GM12801 (cell line): Measurements from ENCODE around the gene EYS.

Experiments used
- TF ChIP-seq, protein P1 (sequence below): IDR thresholded peaks from one replicate; pipeline ENCODE4 v1.5.1; 2011; ENCODE audit warnings: control low read depth; ENCODE audit not compliant: insufficient read length; ENCODE audit errors: extremely low read depth

The EYS gene

DNA sequence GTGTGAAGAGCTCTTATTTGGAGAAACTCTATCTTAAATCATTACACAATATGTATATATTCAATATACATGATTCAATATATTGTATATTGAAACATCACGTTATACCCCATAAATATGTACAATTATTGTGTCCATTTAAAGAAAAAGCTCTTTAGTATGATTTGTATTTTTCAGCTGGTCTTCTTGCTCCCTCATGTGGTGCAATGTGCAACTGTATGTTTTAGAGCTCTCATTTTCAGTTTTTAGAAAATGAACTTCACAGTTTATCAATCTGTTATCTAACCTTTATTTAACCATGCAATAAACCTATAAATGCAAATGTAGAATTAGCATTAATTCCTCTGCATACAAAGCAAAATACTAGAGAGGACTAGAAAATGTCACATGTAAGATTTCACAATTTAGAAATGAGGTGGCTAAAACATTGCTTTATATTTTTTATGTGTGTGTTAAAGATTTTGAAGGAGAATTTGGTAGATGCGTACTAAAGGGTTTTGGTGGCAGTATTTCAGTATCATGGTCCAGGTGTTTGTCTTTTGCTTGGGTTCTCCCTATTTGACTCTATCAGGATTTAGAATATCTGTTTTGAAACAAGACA lies 1904.3 kb downstream of the EYS start:
- TF ChIP-seq, protein P1, sequence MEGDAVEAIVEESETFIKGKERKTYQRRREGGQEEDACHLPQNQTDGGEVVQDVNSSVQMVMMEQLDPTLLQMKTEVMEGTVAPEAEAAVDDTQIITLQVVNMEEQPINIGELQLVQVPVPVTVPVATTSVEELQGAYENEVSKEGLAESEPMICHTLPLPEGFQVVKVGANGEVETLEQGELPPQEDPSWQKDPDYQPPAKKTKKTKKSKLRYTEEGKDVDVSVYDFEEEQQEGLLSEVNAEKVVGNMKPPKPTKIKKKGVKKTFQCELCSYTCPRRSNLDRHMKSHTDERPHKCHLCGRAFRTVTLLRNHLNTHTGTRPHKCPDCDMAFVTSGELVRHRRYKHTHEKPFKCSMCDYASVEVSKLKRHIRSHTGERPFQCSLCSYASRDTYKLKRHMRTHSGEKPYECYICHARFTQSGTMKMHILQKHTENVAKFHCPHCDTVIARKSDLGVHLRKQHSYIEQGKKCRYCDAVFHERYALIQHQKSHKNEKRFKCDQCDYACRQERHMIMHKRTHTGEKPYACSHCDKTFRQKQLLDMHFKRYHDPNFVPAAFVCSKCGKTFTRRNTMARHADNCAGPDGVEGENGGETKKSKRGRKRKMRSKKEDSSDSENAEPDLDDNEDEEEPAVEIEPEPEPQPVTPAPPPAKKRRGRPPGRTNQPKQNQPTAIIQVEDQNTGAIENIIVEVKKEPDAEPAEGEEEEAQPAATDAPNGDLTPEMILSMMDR, result no peak

DNA sequence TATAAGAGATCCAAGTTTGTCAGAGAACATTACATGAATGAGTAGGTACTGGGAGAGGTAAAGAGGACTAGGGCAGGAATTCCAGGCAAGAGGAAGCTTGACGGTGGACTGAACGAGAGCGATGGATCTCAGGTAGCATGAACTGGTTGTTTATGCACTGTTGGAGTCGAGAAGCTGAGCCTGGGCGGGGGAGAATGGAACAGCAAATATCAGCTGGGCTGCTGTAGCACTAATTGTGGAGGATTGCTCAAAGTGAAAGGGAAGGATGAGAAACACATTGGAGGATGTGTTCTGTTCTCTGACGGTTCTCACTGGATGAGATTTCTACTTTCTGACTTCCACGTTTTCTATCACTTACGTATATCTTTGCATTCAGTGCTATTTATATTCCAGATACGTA lies 1907.2 kb downstream of the EYS start:
- TF ChIP-seq, protein P1, result no peak

DNA sequence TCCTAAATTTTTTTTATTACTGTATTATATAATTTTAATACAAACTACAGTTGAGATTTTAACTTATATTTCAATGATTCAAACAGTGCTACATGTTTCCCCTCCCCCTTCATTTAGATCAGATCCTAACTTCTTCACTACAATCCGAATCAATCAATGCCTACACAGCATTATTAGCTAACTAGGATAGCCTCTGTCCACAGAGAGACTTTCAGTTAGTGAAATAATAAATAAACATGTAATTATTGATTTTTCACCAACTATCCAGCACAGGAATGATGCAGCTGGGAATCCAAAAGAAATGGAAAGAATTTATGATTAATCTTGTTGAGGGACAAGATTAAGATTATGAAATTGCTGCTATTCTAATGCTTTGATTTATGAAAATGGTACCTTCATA lies 1907.7 kb downstream of the EYS start:
- TF ChIP-seq, protein P1, result no peak

DNA sequence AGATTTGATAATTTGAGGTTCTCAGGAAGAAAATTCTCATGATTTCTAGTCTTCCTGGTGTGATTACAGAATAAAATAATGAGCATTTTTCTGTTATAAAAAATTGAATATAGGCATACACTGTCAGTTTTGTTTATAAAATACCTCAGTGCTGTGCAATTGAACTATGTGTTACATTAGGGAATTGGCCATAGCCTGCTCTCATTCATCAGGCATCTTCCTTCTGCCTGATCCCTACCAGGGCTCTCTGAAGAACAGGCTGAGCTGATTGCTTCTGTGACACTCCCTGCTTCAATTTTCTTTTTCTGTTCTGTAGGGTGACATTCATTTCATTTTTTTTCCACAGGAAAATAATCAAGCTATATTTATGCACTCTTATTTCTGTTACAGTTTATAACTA lies 1908.6 kb downstream of the EYS start:
- TF ChIP-seq, protein P1, result no peak

DNA sequence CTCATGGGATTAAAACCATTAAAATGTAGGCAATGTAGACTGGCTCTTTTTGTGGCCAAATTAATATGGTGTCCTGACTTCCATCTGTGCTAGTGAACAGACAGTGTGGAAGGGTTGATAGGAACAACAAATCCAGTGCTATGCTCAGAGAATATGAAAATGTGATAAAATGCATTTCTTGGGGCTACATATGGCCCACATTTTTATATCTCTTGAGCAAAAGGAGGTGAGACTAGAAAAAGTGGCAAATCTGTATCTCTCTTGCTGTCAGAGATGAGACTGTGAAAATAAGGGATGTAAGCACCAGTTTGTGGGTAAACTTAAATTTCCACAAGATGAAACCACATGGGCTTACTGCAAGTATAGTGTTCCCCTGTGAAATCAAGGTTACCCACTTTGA lies 1909.3 kb downstream of the EYS start:
- TF ChIP-seq, protein P1, result no peak

DNA sequence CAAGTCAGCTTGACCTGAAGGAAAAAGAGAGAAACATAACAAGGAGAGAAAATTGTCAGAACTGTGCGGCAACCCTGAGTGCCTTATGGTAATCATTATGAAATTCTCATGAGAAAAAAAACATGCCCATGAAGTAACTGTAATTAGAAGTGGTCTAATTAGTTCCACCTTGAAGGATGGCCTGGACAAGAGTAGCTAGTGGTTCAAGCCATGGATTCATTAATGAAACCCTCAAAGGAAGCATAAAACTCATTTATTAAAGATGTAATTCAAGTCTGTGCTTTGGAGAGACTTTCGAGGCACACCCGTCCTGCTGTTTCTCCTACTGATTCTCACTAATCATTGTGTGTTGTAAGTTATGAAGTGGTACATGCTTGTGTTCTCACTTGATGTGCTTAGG lies 1911.2 kb downstream of the EYS start:
- TF ChIP-seq, protein P1, result no peak

DNA sequence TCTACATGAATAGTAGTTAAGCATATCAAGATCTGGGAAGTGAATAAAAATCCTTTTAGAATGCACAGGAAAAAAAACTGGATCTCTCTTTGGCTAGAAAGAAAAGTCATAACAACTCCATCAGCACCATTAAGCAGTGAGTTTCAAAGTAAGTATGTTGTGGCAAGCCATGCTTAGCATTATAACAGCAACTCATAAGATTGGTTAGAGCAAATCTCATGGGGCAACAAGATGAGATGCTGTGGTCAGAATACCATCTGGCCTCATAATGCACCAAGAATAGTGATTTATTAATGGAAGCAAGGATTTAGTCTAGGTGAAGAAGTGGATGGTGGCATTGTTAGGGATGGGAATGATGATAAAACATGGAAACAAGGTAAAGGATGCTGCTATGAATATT lies 1912.0 kb downstream of the EYS start:
- TF ChIP-seq, protein P1, result no peak
